Trophoblast cell (in vitro differentiated cells and primary cell): Measurements from ENCODE around the gene CSPG4.
"Not testable (repeated sequence)": the region's sequence is repeated elsewhere in the genome, so short reads cannot be mapped to it uniquely, and the experiment has no call there.

ENCODE experiments used
- DNase-seq, 2 donors: peaks; one replicate each; pipeline ENCODE4 v3.0.0-alpha.2; 2016
- H2AFZ ChIP-seq: 2 replicates; pipeline ENCODE4 v1.6.1; 2013; ENCODE audit warnings: low read length, moderate library complexity, mild to moderate bottlenecking; ENCODE audit not compliant: insufficient read depth, poor library complexity
- H2AK5ac ChIP-seq: 2 replicates; pipeline ENCODE4 v1.6.1; 2013; ENCODE audit warnings: mild to moderate bottlenecking, low read length
- H2BK120ac ChIP-seq: 2 replicates; pipeline ENCODE4 v1.6.1; 2013; ENCODE audit warnings: low read length, mild to moderate bottlenecking, moderate library complexity; ENCODE audit not compliant: insufficient read depth, poor library complexity
- H2BK12ac ChIP-seq: 2 replicates; pipeline ENCODE4 v1.6.1; 2013; ENCODE audit warnings: mild to moderate bottlenecking, low read length, moderate library complexity
- H2BK5ac ChIP-seq: 2 replicates; pipeline ENCODE4 v1.6.1; 2013; ENCODE audit warnings: low read length, low read depth, moderate library complexity, mild to moderate bottlenecking; ENCODE audit not compliant: poor library complexity
- H3K14ac ChIP-seq: 2 replicates; pipeline ENCODE4 v1.6.1; 2013; ENCODE audit warnings: mild to moderate bottlenecking, low read length
- H3K18ac ChIP-seq: 2 replicates; pipeline ENCODE4 v1.6.1; 2013; ENCODE audit warnings: mild to moderate bottlenecking, low read length
- H3K23ac ChIP-seq: 2 replicates; pipeline ENCODE4 v1.6.1; 2013; ENCODE audit warnings: low read length
- H3K27ac ChIP-seq: 2 replicates; pipeline ENCODE4 v1.5.1; 2013; ENCODE audit warnings: low read depth, mild to moderate bottlenecking, inconsistent platforms, low read length, moderate library complexity
- H3K27me3 ChIP-seq: 2 replicates; pipeline ENCODE4 v1.6.1; 2013; ENCODE audit warnings: inconsistent platforms, mild to moderate bottlenecking, low read length, moderate library complexity; ENCODE audit not compliant: insufficient read depth
- H3K36me3 ChIP-seq, 2 experiments: 1 replicate in 1 of 2; 2 replicates in 1 of 2; pipeline ENCODE4 v1.6.1; 2013; ENCODE audit warnings: low read length in 2 of 2, mild to moderate bottlenecking in 2 of 2, moderate library complexity in 1 of 2; ENCODE audit not compliant: insufficient read depth in 2 of 2, control insufficient read depth in 1 of 2
- H3K4ac ChIP-seq: 2 replicates; pipeline ENCODE4 v1.6.1; 2013; ENCODE audit warnings: low read depth, mild to moderate bottlenecking, low read length, moderate library complexity
- H3K4me1 ChIP-seq, 2 experiments: 1 replicate in 1 of 2; 2 replicates in 1 of 2; pipeline ENCODE4 v1.6.1; 2013; ENCODE audit warnings: low read length in 2 of 2, mild to moderate bottlenecking in 2 of 2, moderate library complexity in 1 of 2; ENCODE audit not compliant: insufficient read depth in 2 of 2, control insufficient read depth in 1 of 2
- H3K4me2 ChIP-seq: 2 replicates; pipeline ENCODE4 v1.6.1; 2013; ENCODE audit warnings: inconsistent platforms, mild to moderate bottlenecking, low read length, moderate library complexity
- H3K4me3 ChIP-seq: 2 replicates; pipeline ENCODE4 v1.5.1; 2013; ENCODE audit warnings: mild to moderate bottlenecking, low read depth, low read length, inconsistent platforms
- H3K79me1 ChIP-seq: one replicate; pipeline ENCODE4 v1.6.1; 2013; ENCODE audit warnings: low read length
- H3K79me2 ChIP-seq: 2 replicates; pipeline ENCODE4 v1.6.1; 2013; ENCODE audit warnings: low read length, mild to moderate bottlenecking; ENCODE audit not compliant: control insufficient read depth, insufficient read depth, poor library complexity
- H3K9ac ChIP-seq: 2 replicates; pipeline ENCODE4 v1.6.1; 2013; ENCODE audit warnings: mild to moderate bottlenecking, low read length
- H3K9me3 ChIP-seq: 2 replicates; pipeline ENCODE4 v1.6.1; 2013; ENCODE audit warnings: low read depth, mild to moderate bottlenecking, control low read depth, inconsistent platforms, low read length; ENCODE audit not compliant: insufficient read depth
- H4K12ac ChIP-seq: 2 replicates; pipeline ENCODE4 v1.6.1; 2013; ENCODE audit warnings: low read depth, mild to moderate bottlenecking, low read length, moderate library complexity
- H4K8ac ChIP-seq: 2 replicates; pipeline ENCODE4 v1.6.1; 2013; ENCODE audit warnings: low read depth, mild to moderate bottlenecking, low read length, moderate library complexity
- H4K91ac ChIP-seq: one replicate; pipeline ENCODE4 v1.6.1; 2013; ENCODE audit warnings: low read depth, mild to moderate bottlenecking, low read length, moderate library complexity
- WGBS: extraction: QIAGEN DNeasy Blood & Tissue Kit; methylation state at CpG from one replicate; pipeline ENCODE4 v1.1.7; 2013; ENCODE audit warnings: missing lambda C conversion rate; ENCODE audit not compliant: insufficient read length, insufficient coverage; ENCODE audit errors: extremely low coverage; 5-methylcytosine and 5-hydroxymethylcytosine counted together

Gene CSPG4

GRCh38 chr15:75636026-75636425 is 76.6 kb downstream of the CSPG4 start:
- Histone ChIP-seq H3K14ac (no peak overlapping the region), H3K36me3 (peaks cover 0 to 4% of the 10 kb centered on the region in 2 experiments), H2BK5ac (no peak overlapping the region), H4K91ac (no peak overlapping the region), H3K23ac (no peak overlapping the region), H3K4me3 (no peak overlapping the region), H3K27me3 (no peaks in the 10 kb centered on the region), H3K4me2 (no peak overlapping the region), H3K18ac (no peak overlapping the region), H3K27ac (no peak overlapping the region), H3K79me2 (peaks cover 9% of the 10 kb centered on the region), H4K8ac (no peak overlapping the region), H2AK5ac (no peak overlapping the region), H3K9me3 (no peaks in the 10 kb centered on the region), H3K4me1 (peaks cover 0 to 11% of the 10 kb centered on the region in 2 experiments), H2BK12ac (no peak overlapping the region), H2AFZ (no peak overlapping the region), H3K79me1 (peaks cover 10% of the 10 kb centered on the region), H2BK120ac (no peak overlapping the region), H4K12ac (no peak overlapping the region), H3K9ac (no peak overlapping the region), H3K4ac (no peak overlapping the region)
- no CpG with 5 or more reads among the region's 6 CpGs for WGBS
- no peak for DNase-seq

DNA sequence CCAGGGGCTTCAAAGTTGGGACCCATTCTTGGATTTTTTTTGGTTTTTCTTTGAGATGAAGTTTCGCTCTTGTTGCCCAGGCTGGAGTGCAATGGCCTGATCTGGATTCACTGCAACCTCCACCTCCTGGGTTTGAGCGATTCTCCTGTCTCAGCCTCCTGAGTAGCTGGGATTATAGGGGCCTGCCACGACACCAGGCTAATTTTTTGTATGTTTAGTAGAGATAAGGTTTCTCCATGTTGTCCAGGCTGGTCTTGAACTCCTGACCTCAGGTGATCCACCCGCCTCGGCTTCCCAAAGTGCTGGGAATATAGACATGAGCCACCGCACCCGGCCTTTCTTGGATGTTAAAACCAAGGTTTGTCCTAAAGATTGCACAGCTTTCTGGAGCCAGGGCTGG is 78.7 kb downstream of the CSPG4 start:
- H2BK12ac ChIP-seq, H3K4ac ChIP-seq, H3K4me2 ChIP-seq, H3K14ac ChIP-seq, H3K79me1 ChIP-seq, H4K8ac ChIP-seq, H3K27ac ChIP-seq, H3K9ac ChIP-seq, DNase-seq, H3K36me3 ChIP-seq, H3K18ac ChIP-seq, H2BK5ac ChIP-seq, H3K4me1 ChIP-seq, H2BK120ac ChIP-seq, H3K79me2 ChIP-seq, H4K12ac ChIP-seq, H2AFZ ChIP-seq, H3K4me3 ChIP-seq, H2AK5ac ChIP-seq, H3K27me3 ChIP-seq, H3K9me3 ChIP-seq, H3K23ac ChIP-seq, H4K91ac ChIP-seq: not testable (repeated sequence)
- WGBS: no CpG with 5 or more reads among the region's 7 CpGs

DNA sequence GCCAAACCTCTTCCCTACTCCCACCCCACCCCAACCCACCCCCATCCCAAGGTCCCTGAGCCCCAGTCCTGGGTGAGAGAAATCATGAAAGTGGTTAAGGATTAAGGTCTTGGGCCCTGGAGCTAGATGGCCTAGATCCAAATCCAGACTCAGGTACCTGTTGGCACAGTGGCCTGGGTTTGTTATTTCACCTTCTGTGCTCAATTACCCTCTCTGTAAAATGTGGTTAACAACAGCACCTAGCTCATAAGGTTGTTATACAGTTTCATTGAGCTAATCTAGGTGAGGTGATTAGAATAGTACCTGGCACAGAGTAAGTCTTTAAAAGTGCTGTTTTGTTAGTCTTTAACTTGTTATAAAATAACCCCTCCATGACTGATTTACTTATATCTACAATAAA is 80.7 kb downstream of the CSPG4 start:
- Histone ChIP-seq H3K4ac (no peak overlapping the region), H2AFZ (no peak overlapping the region), H3K36me3 (no peaks in the 10 kb centered on the region), H3K14ac (no peak overlapping the region), H3K27ac (no peak overlapping the region), H2AK5ac (no peak overlapping the region), H4K12ac (no peak overlapping the region), H2BK12ac (no peak overlapping the region), H3K9me3 (no peaks in the 10 kb centered on the region), H2BK120ac (no peak overlapping the region), H3K4me1 (peaks cover 3 to 5% of the 10 kb centered on the region in 2 experiments), H3K23ac (no peak overlapping the region), H3K4me3 (no peak overlapping the region), H3K79me2 (no peaks in the 10 kb centered on the region), H3K79me1 (no peaks in the 10 kb centered on the region), H3K27me3 (no peaks in the 10 kb centered on the region), H4K91ac (no peak overlapping the region), H4K8ac (no peak overlapping the region), H3K4me2 (no peak overlapping the region), H3K18ac (no peak overlapping the region), H3K9ac (no peak overlapping the region), H2BK5ac (no peak overlapping the region)
- no peak for DNase-seq

DNA sequence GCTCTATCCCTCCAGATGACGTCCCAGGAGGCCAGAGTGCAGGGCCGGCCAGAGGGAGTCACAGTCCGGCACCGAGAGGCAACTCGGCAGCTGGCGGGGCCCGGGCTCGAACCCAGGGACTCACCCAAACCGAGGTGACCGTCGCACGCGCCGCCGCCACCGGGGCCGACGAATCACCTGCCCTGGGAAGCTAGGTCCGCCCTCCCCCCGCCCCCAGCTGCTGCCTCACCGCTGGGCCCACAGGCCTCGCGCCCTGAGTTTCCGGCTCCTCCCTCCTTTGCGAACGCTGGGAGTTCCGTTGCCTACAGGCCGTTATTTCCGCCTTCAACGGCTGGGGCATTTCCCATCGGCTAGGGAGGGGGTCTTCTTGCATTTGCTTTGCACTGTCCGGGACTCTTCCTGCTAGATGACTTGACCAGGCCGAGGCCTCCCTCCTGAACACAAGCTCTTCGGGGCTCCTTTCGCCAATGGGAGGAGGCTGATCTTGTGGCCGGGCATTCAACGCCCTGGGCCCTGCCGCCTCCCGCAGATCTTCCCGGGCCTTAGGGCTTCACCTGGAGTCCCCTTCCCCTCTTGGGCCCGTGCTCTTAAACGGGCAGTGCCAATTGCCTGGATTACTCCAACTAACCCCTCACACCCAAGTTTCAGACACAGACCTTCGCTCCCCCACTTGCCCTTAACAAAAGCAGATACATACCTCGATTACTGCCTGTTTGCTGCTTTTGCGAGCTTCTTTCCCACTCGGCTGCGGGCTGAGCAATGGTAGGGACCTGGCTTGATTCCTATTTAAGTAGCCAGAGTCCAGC is 86.9 kb downstream of the CSPG4 start, which contains the start of gene SNUPN:
Gene SNUPN (minus strand): TSS at position 184 of the 806 bp plus-strand sequence. CDS start 4,674 bp downstream, outside the sequence.
- H3K4ac ChIP-seq: peak within 1 kb of the TSS; percentile 24
- H3K18ac ChIP-seq: peak within 1 kb of the TSS; percentile 21
- H2BK12ac ChIP-seq: no peak within 1 kb of the TSS
- peaks cover 3% of the 10 kb centered on the region for H3K79me2 ChIP-seq
- peak within 1 kb of the TSS; percentile 83 for H3K9ac ChIP-seq
- no peaks in the 10 kb centered on the region for H3K9me3 ChIP-seq
- no peaks in the 10 kb centered on the region for H3K27me3 ChIP-seq
- H2AK5ac ChIP-seq: peak within 1 kb of the TSS; percentile 24
- peak within 1 kb of the TSS; percentile 80 for H4K91ac ChIP-seq
- H3K4me1 ChIP-seq: peaks cover 4 to 5% of the 10 kb centered on the region in 2 experiments
- peak within 1 kb of the TSS; percentile 49 for H4K12ac ChIP-seq
- H3K79me1 ChIP-seq: peaks cover 10% of the 10 kb centered on the region
- H3K4me3 ChIP-seq: peak within 1 kb of the TSS; percentile 84
- peak within 1 kb of the TSS; percentile 93 for H3K27ac ChIP-seq
- H3K14ac ChIP-seq: peak within 1 kb of the TSS; percentile 31
- peak within 1 kb of the TSS; percentile 87 for H4K8ac ChIP-seq
- peak; percentile 90 to 91 for DNase-seq
- H2BK120ac ChIP-seq: peak within 1 kb of the TSS; percentile 55
- H2AFZ ChIP-seq: peak within 1 kb of the TSS; percentile 78
- WGBS: no CpG with 5 or more reads among the region's 47 CpGs
- no peak within 1 kb of the TSS for H3K23ac ChIP-seq
- H3K4me2 ChIP-seq: peak within 1 kb of the TSS; percentile 76
- H2BK5ac ChIP-seq: peak within 1 kb of the TSS; percentile 38
- peaks cover 0 to 1% of the 10 kb centered on the region in 2 experiments for H3K36me3 ChIP-seq
